GM18508 (cell line): Measurements from ENCODE around the gene C20orf144.
A peak's percentile ranks its signal among the peaks of the same experiment; 100 is the strongest.

ENCODE experiments used
- ATAC-seq: cut with Tn5 transposase; IDR thresholded peaks from one replicate; pipeline ENCODE4 v1.9.1; 2021; ENCODE audit warnings: moderate number of reproducible peaks; ENCODE audit not compliant: insufficient read depth, unreplicated experiment

Gene C20orf144

GRCh38 chr20:33663161-33664084, 1.3 kb downstream of the C20orf144 start:
- no peak for ATAC-seq

GRCh38 chr20:33664085-33664761, 2.1 kb downstream of the C20orf144 start:
- no peak for ATAC-seq

- ATAC-seq: no peak
These were observed 2.6 kb downstream of the C20orf144 start for GRCh38 chr20:33664762-33665144.

- ATAC-seq: peak; percentile 35
These were observed 4.4 kb downstream of the C20orf144 start, which contains the start of gene ACTL10 for GRCh38 chr20:33666293-33667244. ACTL10 (plus strand) TSS chr20:33666943; CDS start chr20:33667498, 555 bp downstream.

GRCh38 chr20:33667245-33667675, 5.1 kb downstream of the C20orf144 start:
- no peak for ATAC-seq

GRCh38 chr20:33667676-33668465, 5.7 kb downstream of the C20orf144 start:
- ATAC-seq: no peak

- no peak for ATAC-seq
These were observed 6.5 kb downstream of the C20orf144 start for GRCh38 chr20:33668466-33669155.

- ATAC-seq: no peak
These were observed 7.1 kb downstream of the C20orf144 start for GRCh38 chr20:33669224-33669623.

GRCh38 chr20:33669873-33670640, 7.9 kb downstream of the C20orf144 start:
- ATAC-seq: no peak

GRCh38 chr20:33670715-33671499, 8.8 kb downstream of the C20orf144 start:
- ATAC-seq: no peak

GRCh38 chr20:33671573-33672288, 9.6 kb downstream of the C20orf144 start:
- no peak for ATAC-seq

GRCh38 chr20:33672426-33673113, 10.4 kb downstream of the C20orf144 start:
- no peak for ATAC-seq

- ATAC-seq: no peak
These were observed 10.9 kb downstream of the C20orf144 start for GRCh38 chr20:33673114-33673409.

GRCh38 chr20:33673410-33674293, 11.5 kb downstream of the C20orf144 start:
- no peak for ATAC-seq
